ENCODE data around the gene ITCH. TPM values are rescaled to one million over a fixed set of nuclear protein-coding genes. Genes with fewer than 3 reads are reported as not detected.

The ITCH gene
- total RNA-seq, 2 experiments from 2014 or later: 26.1 to 36.8 TPM

DNA sequence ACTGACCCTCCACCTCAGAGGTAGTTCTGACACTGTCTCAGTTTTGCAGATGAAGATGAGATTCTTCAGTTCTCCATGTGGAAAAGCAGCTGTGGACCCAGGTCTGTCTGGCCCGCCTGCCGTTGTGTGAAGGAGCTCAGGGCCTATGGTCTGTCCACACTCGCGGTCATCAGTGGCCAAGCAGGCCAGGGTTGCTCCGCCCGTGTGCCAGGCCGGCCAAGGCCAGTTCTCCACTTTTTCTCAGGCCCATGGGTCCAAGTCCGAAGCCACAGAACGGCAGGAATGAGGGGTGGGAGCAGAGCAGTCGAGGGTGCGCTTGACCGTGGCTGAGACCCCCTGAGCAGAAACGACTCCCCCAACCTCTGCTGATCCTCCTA is 186.8 kb downstream of the ITCH start:
- intact Hi-C loops (cut with micrococcal nuclease; ENCODE audit: unreplicated experiment): no loop called here
- Histone ChIP-seq H3K27ac (ENCODE audit: low read depth, low read length, poor library complexity, severe bottlenecking) (no peak overlapping the region), H3K79me2 (ENCODE audit: insufficient read depth, low read depth, low read length) (no peaks in the 10 kb centered on the region), H3K4me2 (ENCODE audit: low read length) (no peak overlapping the region), H3K36me3 (ENCODE audit: insufficient read depth, low read length) (no peaks in the 10 kb centered on the region), H3K4me3 (ENCODE audit: low read depth, low read length, poor library complexity, severe bottlenecking) (no peak overlapping the region), H3K9me2 (ENCODE audit: insufficient read depth, low read length) (no peaks in the 10 kb centered on the region), H3K4me1 (ENCODE audit: insufficient read depth, low read length, poor library complexity, severe bottlenecking) (no peaks in the 10 kb centered on the region), H3K9me3 (ENCODE audit: low read length) (no peaks in the 10 kb centered on the region), H4K20me1 (ENCODE audit: insufficient read depth, low read length) (no peaks in the 10 kb centered on the region), H2AFZ (ENCODE audit: low read length) (no peak overlapping the region)
- BruUV-seq (replicated peaks): no TSS peak
- ChIA-PET POLR2A (no interaction called here), CTCF (ENCODE audit: unreplicated experiment) (no interaction called here)
- no peak for DNase-seq (ENCODE audit: low spot score)
- no peak for TF ChIP-seq EZH2phosphoT487 (IDR thresholded peaks at IDR 0.05; ENCODE audit: borderline replicate concordance, low read depth, low read length)
- TF ChIP-seq, protein P1, sequence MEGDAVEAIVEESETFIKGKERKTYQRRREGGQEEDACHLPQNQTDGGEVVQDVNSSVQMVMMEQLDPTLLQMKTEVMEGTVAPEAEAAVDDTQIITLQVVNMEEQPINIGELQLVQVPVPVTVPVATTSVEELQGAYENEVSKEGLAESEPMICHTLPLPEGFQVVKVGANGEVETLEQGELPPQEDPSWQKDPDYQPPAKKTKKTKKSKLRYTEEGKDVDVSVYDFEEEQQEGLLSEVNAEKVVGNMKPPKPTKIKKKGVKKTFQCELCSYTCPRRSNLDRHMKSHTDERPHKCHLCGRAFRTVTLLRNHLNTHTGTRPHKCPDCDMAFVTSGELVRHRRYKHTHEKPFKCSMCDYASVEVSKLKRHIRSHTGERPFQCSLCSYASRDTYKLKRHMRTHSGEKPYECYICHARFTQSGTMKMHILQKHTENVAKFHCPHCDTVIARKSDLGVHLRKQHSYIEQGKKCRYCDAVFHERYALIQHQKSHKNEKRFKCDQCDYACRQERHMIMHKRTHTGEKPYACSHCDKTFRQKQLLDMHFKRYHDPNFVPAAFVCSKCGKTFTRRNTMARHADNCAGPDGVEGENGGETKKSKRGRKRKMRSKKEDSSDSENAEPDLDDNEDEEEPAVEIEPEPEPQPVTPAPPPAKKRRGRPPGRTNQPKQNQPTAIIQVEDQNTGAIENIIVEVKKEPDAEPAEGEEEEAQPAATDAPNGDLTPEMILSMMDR (conservative IDR thresholded peaks at IDR 0.05; ENCODE audit: low read length): no peak

- CTCF ChIA-PET (ENCODE audit: unreplicated experiment): no interaction called here
- H3K4me2 ChIP-seq (ENCODE audit: low read length): no peak overlapping the region
- no TSS peak for BruUV-seq (replicated peaks)
- H3K79me2 ChIP-seq (ENCODE audit: insufficient read depth, low read depth, low read length): no peaks in the 10 kb centered on the region
- no peak overlapping the region for H2AFZ ChIP-seq (ENCODE audit: low read length)
- H3K4me1 ChIP-seq (ENCODE audit: insufficient read depth, low read length, poor library complexity, severe bottlenecking): no peaks in the 10 kb centered on the region
- POLR2A ChIA-PET: no interaction called here
- H3K9me3 ChIP-seq (ENCODE audit: low read length): no peaks in the 10 kb centered on the region
- no peaks in the 10 kb centered on the region for H3K36me3 ChIP-seq (ENCODE audit: insufficient read depth, low read length)
- no peak for DNase-seq (ENCODE audit: low spot score)
- no peaks in the 10 kb centered on the region for H3K9me2 ChIP-seq (ENCODE audit: insufficient read depth, low read length)
- TF ChIP-seq EZH2phosphoT487 (IDR thresholded peaks at IDR 0.05; ENCODE audit: borderline replicate concordance, low read depth, low read length): no peak
- TF ChIP-seq, protein P1 (conservative IDR thresholded peaks at IDR 0.05; ENCODE audit: low read length): no peak
- no peak overlapping the region for H3K27ac ChIP-seq (ENCODE audit: low read depth, low read length, poor library complexity, severe bottlenecking)
- no peaks in the 10 kb centered on the region for H4K20me1 ChIP-seq (ENCODE audit: insufficient read depth, low read length)
- intact Hi-C loops (cut with micrococcal nuclease; ENCODE audit: unreplicated experiment): no loop called here
- H3K4me3 ChIP-seq (ENCODE audit: low read depth, low read length, poor library complexity, severe bottlenecking): no peak overlapping the region
These were observed 189.5 kb downstream of the ITCH start for GRCh38 chr20:34552569-34552968.

DNA sequence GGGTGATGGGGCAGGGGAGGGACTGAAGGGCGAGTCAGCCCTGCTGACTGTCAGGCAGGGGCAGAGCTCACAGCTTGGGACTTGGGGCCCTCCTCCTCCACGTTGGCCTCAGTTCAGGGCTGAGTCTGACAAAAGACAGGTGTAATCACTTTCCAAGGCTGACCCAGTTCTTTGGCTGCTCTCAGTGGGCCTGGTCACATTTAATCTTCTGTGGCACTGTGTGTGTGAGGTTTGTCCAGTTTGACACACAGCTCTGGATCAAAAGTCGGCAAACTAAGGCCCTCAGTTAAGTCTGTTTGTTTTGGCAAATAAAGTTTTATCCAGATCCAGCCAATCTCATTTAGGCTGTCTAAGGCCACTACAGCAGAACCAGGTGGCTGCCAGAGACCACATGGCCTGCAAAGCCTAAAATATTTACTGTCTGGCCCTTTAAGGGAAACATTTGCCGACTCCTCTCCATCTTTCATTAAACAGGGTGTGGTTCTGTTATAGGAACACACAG is 190.3 kb downstream of the ITCH start:
- BruUV-seq (replicated peaks): no TSS peak
- H3K27ac ChIP-seq (ENCODE audit: low read depth, low read length, poor library complexity, severe bottlenecking): no peak overlapping the region
- H3K9me2 ChIP-seq (ENCODE audit: insufficient read depth, low read length): no peaks in the 10 kb centered on the region
- H3K36me3 ChIP-seq (ENCODE audit: insufficient read depth, low read length): no peaks in the 10 kb centered on the region
- ChIA-PET CTCF (ENCODE audit: unreplicated experiment) (no interaction called here), POLR2A (no interaction called here)
- H3K9me3 ChIP-seq (ENCODE audit: low read length): no peaks in the 10 kb centered on the region
- no peak overlapping the region for H3K4me2 ChIP-seq (ENCODE audit: low read length)
- no peaks in the 10 kb centered on the region for H3K4me1 ChIP-seq (ENCODE audit: insufficient read depth, low read length, poor library complexity, severe bottlenecking)
- intact Hi-C loops (cut with micrococcal nuclease; ENCODE audit: unreplicated experiment): no loop called here
- no peaks in the 10 kb centered on the region for H4K20me1 ChIP-seq (ENCODE audit: insufficient read depth, low read length)
- TF ChIP-seq EZH2phosphoT487 (IDR thresholded peaks at IDR 0.05; ENCODE audit: borderline replicate concordance, low read depth, low read length): no peak
- TF ChIP-seq, protein P1 (conservative IDR thresholded peaks at IDR 0.05; ENCODE audit: low read length): no peak
- DNase-seq (ENCODE audit: low spot score): no peak
- no peak overlapping the region for H2AFZ ChIP-seq (ENCODE audit: low read length)
- H3K4me3 ChIP-seq (ENCODE audit: low read depth, low read length, poor library complexity, severe bottlenecking): no peak overlapping the region
- H3K79me2 ChIP-seq (ENCODE audit: insufficient read depth, low read depth, low read length): no peaks in the 10 kb centered on the region
